ENCODE measurements around the gene ZNF430.
A peak's percentile ranks its signal among the peaks of the same experiment; 100 is the strongest.

ZNF430 gene

GRCh38 chr19:21020298-21021227 is at the start of gene ZNF430:
Gene ZNF430, plus strand, starts transcription at chr19:21020657. Its CDS starts 144 bp downstream, at chr19:21020801.
- TF ChIP-seq GATA3 (IDR thresholded peaks at IDR 0.05; ENCODE audit: low read depth, low read length) (no peak), GATA2 (IDR thresholded peaks at IDR 0.05; ENCODE audit: low read depth, low read length) (no peak)

GRCh38 chr19:20999731-21000352 is 20.6 kb upstream of the ZNF430 start:
- TF ChIP-seq GATA2 (IDR thresholded peaks at IDR 0.05; ENCODE audit: low read depth, low read length) = no peak
- TF ChIP-seq GATA3 (IDR thresholded peaks at IDR 0.05; ENCODE audit: low read depth, low read length) = no peak

- TF ChIP-seq GATA2 (IDR thresholded peaks at IDR 0.05; ENCODE audit: low read depth, low read length) (no peak), GATA3 (IDR thresholded peaks at IDR 0.05; ENCODE audit: low read depth, low read length) (no peak)
Measured at GRCh38 chr19:21022996-21023395, 2.5 kb downstream of the ZNF430 start.

- no peak for TF ChIP-seq GATA3 (IDR thresholded peaks at IDR 0.05; ENCODE audit: low read depth, low read length)
- TF ChIP-seq GATA2 (IDR thresholded peaks at IDR 0.05; ENCODE audit: low read depth, low read length) = no peak
Measured at GRCh38 chr19:21023901-21024300, 3.4 kb downstream of the ZNF430 start.

GRCh38 chr19:21028969-21029268 is 8.5 kb downstream of the ZNF430 start:
- TF ChIP-seq GATA3 (IDR thresholded peaks at IDR 0.05; ENCODE audit: low read depth, low read length) = no peak

GRCh38 chr19:21045028-21045427 is 24.6 kb downstream of the ZNF430 start:
- TF ChIP-seq GATA2 (IDR thresholded peaks at IDR 0.05; ENCODE audit: low read depth, low read length) (no peak), GATA3 (IDR thresholded peaks at IDR 0.05; ENCODE audit: low read depth, low read length) (no peak)

GRCh38 chr19:21046489-21046888 is 26.0 kb downstream of the ZNF430 start:
- no peak for TF ChIP-seq GATA2 (IDR thresholded peaks at IDR 0.05; ENCODE audit: low read depth, low read length)
- TF ChIP-seq GATA3 (IDR thresholded peaks at IDR 0.05; ENCODE audit: low read depth, low read length) = no peak

GRCh38 chr19:21047716-21048115 is 27.3 kb downstream of the ZNF430 start:
- TF ChIP-seq GATA2 (IDR thresholded peaks at IDR 0.05; ENCODE audit: low read depth, low read length) = no peak
- no peak for TF ChIP-seq GATA3 (IDR thresholded peaks at IDR 0.05; ENCODE audit: low read depth, low read length)

- TF ChIP-seq GATA2 (IDR thresholded peaks at IDR 0.05; ENCODE audit: low read depth, low read length) (no peak), GATA3 (IDR thresholded peaks at IDR 0.05; ENCODE audit: low read depth, low read length) (no peak)
Measured at GRCh38 chr19:21052902-21053301, 32.4 kb downstream of the ZNF430 start.

- TF ChIP-seq GATA3 (IDR thresholded peaks at IDR 0.05; ENCODE audit: low read depth, low read length) = no peak
- no peak for TF ChIP-seq GATA2 (IDR thresholded peaks at IDR 0.05; ENCODE audit: low read depth, low read length)
Measured at GRCh38 chr19:21065336-21065735, 44.9 kb downstream of the ZNF430 start.

GRCh38 chr19:21082011-21082975 is 61.8 kb downstream of the ZNF430 start, which contains the start of gene ZNF714:
Gene ZNF714, plus strand, starts transcription at chr19:21082203. Its CDS starts 16,066 bp downstream, at chr19:21098269.
- TF ChIP-seq GATA3 (IDR thresholded peaks at IDR 0.05; ENCODE audit: low read depth, low read length) = no peak
- peak; percentile 51; the same call in 1 of the 2 replicates for TF ChIP-seq GATA2 (IDR thresholded peaks at IDR 0.05; ENCODE audit: low read depth, low read length)

- TF ChIP-seq GATA3 (IDR thresholded peaks at IDR 0.05; ENCODE audit: low read depth, low read length) (no peak), GATA2 (IDR thresholded peaks at IDR 0.05; ENCODE audit: low read depth, low read length) (no peak)
Measured at GRCh38 chr19:21084343-21084742, 63.9 kb downstream of the ZNF430 start.

- TF ChIP-seq GATA2 (IDR thresholded peaks at IDR 0.05; ENCODE audit: low read depth, low read length) (no peak), GATA3 (IDR thresholded peaks at IDR 0.05; ENCODE audit: low read depth, low read length) (no peak)
Measured at GRCh38 chr19:21087871-21088270, 67.4 kb downstream of the ZNF430 start.

- TF ChIP-seq GATA3 (IDR thresholded peaks at IDR 0.05; ENCODE audit: low read depth, low read length) (no peak), GATA2 (IDR thresholded peaks at IDR 0.05; ENCODE audit: low read depth, low read length) (no peak)
Measured at GRCh38 chr19:21092109-21092508, 71.7 kb downstream of the ZNF430 start.
